ENCODE measurements around the gene PDZD2.
A peak's percentile ranks its signal among the peaks of the same experiment; 100 is the strongest.

PDZD2 gene

GRCh38 chr5:31657315-31657979 lies 18.5 kb downstream of the PDZD2 start:
- in situ Hi-C loops (cut with HindIII; ENCODE audit: low pct_ligation_motif_present, low sequenced_read_pairs) = no loop called here
- Histone ChIP-seq H3K27ac (no peak overlapping the region), H3K36me3 (replicated peaks) (no peaks in the 10 kb centered on the region), H3K27me3 (replicated peaks) (no peaks in the 10 kb centered on the region), H3K4me3 (ENCODE audit: low read depth, low read length) (no peak overlapping the region)
- DNase-seq = no peak
- TF ChIP-seq CTCF (IDR thresholded peaks at IDR 0.05; ENCODE audit: low read depth, low read length, missing control alignments) = no peak

GRCh38 chr5:31661257-31661656 lies 22.3 kb downstream of the PDZD2 start:
- no peak for TF ChIP-seq CTCF (IDR thresholded peaks at IDR 0.05; ENCODE audit: low read depth, low read length, missing control alignments)
- no peak overlapping the region for H3K27ac ChIP-seq
- in situ Hi-C loops (cut with HindIII; ENCODE audit: low pct_ligation_motif_present, low sequenced_read_pairs) = no loop called here

GRCh38 chr5:31663519-31663918 lies 24.6 kb downstream of the PDZD2 start:
- Histone ChIP-seq H3K27ac (no peak overlapping the region), H3K4me3 (ENCODE audit: low read depth, low read length) (no peak overlapping the region), H3K36me3 (replicated peaks) (no peaks in the 10 kb centered on the region), H3K27me3 (replicated peaks) (no peaks in the 10 kb centered on the region)
- TF ChIP-seq CTCF (IDR thresholded peaks at IDR 0.05; ENCODE audit: low read depth, low read length, missing control alignments) = no peak
- in situ Hi-C loops (cut with HindIII; ENCODE audit: low pct_ligation_motif_present, low sequenced_read_pairs) = no loop called here
- peak; percentile 3 for DNase-seq

More at GRCh38 chr5:31661257-31661656, 22.3 kb downstream of the PDZD2 start:
- DNase-seq = no peak
- no peak overlapping the region for H3K4me3 ChIP-seq (ENCODE audit: low read depth, low read length)
- no peaks in the 10 kb centered on the region for H3K27me3 ChIP-seq (replicated peaks)
- H3K36me3 ChIP-seq (replicated peaks) = no peaks in the 10 kb centered on the region

- no peak overlapping the region for H3K27ac ChIP-seq
- in situ Hi-C loops (cut with HindIII; ENCODE audit: low pct_ligation_motif_present, low sequenced_read_pairs) = no loop called here
- no peaks in the 10 kb centered on the region for H3K27me3 ChIP-seq (replicated peaks)
- no peak overlapping the region for H3K4me3 ChIP-seq (ENCODE audit: low read depth, low read length)
- TF ChIP-seq CTCF (IDR thresholded peaks at IDR 0.05; ENCODE audit: low read depth, low read length, missing control alignments) = peak; percentile 28
- H3K36me3 ChIP-seq (replicated peaks) = no peaks in the 10 kb centered on the region
- no peak for DNase-seq
Observed at GRCh38 chr5:31664566-31664965, 25.6 kb downstream of the PDZD2 start.

- no peak for TF ChIP-seq CTCF (IDR thresholded peaks at IDR 0.05; ENCODE audit: low read depth, low read length, missing control alignments)
- no peaks in the 10 kb centered on the region for H3K36me3 ChIP-seq (replicated peaks)
- no peak for DNase-seq
- H3K27ac ChIP-seq = no peak overlapping the region
- no peak overlapping the region for H3K4me3 ChIP-seq (ENCODE audit: low read depth, low read length)
- no peaks in the 10 kb centered on the region for H3K27me3 ChIP-seq (replicated peaks)
- in situ Hi-C loops (cut with HindIII; ENCODE audit: low pct_ligation_motif_present, low sequenced_read_pairs) = no loop called here
Observed at GRCh38 chr5:31671339-31671741, 32.4 kb downstream of the PDZD2 start.

Data from brain microvascular endothelial cell (primary cell).